Measurements from ENCODE around the gene RPS16. TPM values are rescaled to one million over a fixed set of nuclear protein-coding genes. Genes with fewer than 3 reads are reported as not detected.
A peak's percentile ranks its signal among the peaks of the same experiment; 100 is the strongest.

Gene RPS16
- total and polyA plus RNA-seq, 2 of the 13 experiments (the other 11 are each of a cell fraction or from before 2014, with no cell fraction given): 488 to 2,583 TPM

DNA sequence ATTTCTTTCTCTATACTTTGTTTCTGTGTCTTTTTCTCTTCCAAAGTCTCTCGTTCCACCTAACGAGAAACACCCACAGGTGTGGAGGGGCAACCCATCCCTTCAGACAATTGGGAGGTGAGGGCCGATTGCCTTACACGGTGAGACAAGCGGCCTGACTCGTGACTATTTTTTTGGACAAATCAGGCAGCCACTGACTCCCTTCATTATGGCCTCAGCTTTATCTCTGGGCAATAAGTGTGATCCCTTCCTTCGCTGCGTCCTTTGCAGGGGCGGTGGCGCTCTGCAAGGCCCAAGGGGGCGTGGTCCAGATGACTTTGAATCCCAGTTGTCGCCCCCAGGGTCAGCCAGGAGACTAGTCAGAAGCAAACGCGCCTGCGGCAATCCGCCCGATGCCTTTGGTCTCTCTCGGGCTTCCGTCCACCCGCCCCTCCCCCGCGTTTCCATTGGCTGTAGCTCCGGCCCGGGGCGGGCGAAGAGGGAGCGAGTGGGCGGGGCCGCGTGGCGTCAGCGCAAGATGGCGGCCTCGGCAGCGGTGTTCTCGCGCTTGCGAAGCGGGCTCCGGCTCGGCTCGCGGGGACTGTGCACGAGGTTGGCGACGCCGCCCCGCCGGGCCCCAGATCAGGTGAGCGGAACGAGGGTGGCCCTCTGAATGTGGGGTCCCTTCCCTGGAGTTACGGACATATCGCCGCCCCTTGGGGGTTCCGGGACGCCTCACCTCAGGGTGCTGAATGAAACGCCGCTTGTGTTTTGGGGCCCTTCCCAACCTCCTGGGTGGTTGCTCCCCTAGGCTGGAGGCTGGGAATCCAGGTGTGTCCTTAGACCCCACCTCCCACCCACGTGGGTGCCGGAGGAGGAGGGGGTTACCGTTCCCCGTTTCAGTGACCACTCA, 44.8 kb upstream of the RPS16 start, which contains the start of gene TIMM50 (continued):
- TF ChIP-seq SOX5 (CRISPR knock-in tag; IDR thresholded peaks at IDR 0.05; ENCODE audit: borderline replicate concordance): peak; percentile 49; the same call in 1 of the 2 replicates
- TF ChIP-seq, protein P1, sequence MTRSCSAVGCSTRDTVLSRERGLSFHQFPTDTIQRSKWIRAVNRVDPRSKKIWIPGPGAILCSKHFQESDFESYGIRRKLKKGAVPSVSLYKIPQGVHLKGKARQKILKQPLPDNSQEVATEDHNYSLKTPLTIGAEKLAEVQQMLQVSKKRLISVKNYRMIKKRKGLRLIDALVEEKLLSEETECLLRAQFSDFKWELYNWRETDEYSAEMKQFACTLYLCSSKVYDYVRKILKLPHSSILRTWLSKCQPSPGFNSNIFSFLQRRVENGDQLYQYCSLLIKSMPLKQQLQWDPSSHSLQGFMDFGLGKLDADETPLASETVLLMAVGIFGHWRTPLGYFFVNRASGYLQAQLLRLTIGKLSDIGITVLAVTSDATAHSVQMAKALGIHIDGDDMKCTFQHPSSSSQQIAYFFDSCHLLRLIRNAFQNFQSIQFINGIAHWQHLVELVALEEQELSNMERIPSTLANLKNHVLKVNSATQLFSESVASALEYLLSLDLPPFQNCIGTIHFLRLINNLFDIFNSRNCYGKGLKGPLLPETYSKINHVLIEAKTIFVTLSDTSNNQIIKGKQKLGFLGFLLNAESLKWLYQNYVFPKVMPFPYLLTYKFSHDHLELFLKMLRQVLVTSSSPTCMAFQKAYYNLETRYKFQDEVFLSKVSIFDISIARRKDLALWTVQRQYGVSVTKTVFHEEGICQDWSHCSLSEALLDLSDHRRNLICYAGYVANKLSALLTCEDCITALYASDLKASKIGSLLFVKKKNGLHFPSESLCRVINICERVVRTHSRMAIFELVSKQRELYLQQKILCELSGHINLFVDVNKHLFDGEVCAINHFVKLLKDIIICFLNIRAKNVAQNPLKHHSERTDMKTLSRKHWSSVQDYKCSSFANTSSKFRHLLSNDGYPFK (CRISPR knock-in tag; IDR thresholded peaks at IDR 0.05; ENCODE audit: borderline replicate concordance): peak; percentile 83
- TF ChIP-seq SRY (CRISPR knock-in tag; IDR thresholded peaks at IDR 0.05): peak; percentile 93; the same call in 1 of the 2 replicates
- TF ChIP-seq ZEB1 (IDR thresholded peaks at IDR 0.05; ENCODE audit: insufficient replicate concordance, low read depth): peak; percentile 42
- TF ChIP-seq, protein P2, sequence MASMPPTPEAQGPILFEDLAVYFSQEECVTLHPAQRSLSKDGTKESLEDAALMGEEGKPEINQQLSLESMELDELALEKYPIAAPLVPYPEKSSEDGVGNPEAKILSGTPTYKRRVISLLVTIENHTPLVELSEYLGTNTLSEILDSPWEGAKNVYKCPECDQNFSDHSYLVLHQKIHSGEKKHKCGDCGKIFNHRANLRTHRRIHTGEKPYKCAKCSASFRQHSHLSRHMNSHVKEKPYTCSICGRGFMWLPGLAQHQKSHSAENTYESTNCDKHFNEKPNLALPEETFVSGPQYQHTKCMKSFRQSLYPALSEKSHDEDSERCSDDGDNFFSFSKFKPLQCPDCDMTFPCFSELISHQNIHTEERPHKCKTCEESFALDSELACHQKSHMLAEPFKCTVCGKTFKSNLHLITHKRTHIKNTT (CRISPR knock-in tag; IDR thresholded peaks at IDR 0.05): no peak
- TF ChIP-seq, protein P3, sequence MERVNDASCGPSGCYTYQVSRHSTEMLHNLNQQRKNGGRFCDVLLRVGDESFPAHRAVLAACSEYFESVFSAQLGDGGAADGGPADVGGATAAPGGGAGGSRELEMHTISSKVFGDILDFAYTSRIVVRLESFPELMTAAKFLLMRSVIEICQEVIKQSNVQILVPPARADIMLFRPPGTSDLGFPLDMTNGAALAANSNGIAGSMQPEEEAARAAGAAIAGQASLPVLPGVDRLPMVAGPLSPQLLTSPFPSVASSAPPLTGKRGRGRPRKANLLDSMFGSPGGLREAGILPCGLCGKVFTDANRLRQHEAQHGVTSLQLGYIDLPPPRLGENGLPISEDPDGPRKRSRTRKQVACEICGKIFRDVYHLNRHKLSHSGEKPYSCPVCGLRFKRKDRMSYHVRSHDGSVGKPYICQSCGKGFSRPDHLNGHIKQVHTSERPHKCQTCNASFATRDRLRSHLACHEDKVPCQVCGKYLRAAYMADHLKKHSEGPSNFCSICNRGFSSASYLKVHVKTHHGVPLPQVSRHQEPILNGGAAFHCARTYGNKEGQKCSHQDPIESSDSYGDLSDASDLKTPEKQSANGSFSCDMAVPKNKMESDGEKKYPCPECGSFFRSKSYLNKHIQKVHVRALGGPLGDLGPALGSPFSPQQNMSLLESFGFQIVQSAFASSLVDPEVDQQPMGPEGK (CRISPR knock-in tag; IDR thresholded peaks at IDR 0.05): peak; percentile 86
- TF ChIP-seq ZMYM3 (CRISPR knock-in tag; IDR thresholded peaks at IDR 0.05): peak; percentile 45; the same call in 1 of the 2 replicates
- TF ChIP-seq ZNF12 (CRISPR knock-in tag; IDR thresholded peaks at IDR 0.05): peak; percentile 45; the same call in 1 of the 2 replicates
- peak; percentile 54; the same call in 1 of the 2 replicates for TF ChIP-seq PAXIP1 (CRISPR knock-in tag; conservative IDR thresholded peaks at IDR 0.05)
- peak; percentile 88 for TF ChIP-seq SAP130 (CRISPR knock-in tag; IDR thresholded peaks at IDR 0.05; ENCODE audit: low read depth)
- no peak for TF ChIP-seq MBNL3 (CRISPR knock-in tag; conservative IDR thresholded peaks at IDR 0.05)
- TF ChIP-seq, protein P4, sequence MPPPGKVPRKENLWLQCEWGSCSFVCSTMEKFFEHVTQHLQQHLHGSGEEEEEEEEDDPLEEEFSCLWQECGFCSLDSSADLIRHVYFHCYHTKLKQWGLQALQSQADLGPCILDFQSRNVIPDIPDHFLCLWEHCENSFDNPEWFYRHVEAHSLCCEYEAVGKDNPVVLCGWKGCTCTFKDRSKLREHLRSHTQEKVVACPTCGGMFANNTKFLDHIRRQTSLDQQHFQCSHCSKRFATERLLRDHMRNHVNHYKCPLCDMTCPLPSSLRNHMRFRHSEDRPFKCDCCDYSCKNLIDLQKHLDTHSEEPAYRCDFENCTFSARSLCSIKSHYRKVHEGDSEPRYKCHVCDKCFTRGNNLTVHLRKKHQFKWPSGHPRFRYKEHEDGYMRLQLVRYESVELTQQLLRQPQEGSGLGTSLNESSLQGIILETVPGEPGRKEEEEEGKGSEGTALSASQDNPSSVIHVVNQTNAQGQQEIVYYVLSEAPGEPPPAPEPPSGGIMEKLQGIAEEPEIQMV (CRISPR knock-in tag; IDR thresholded peaks at IDR 0.05; ENCODE audit: low read depth): 0 out of 2 replicates have a peak, but pooled peaks have one; percentile 53
- no peak for TF ChIP-seq SMAD9 (CRISPR knock-in tag; IDR thresholded peaks at IDR 0.05)
- TF ChIP-seq ZNF414 (CRISPR knock-in tag; IDR thresholded peaks at IDR 0.05): peak; percentile 76; the same call in 1 of the 2 replicates
- TF ChIP-seq SNAPC2 (CRISPR knock-in tag; IDR thresholded peaks at IDR 0.05): peak; percentile 88; the same call in 1 of the 2 replicates
- TF ChIP-seq TMF1 (CRISPR knock-in tag; IDR thresholded peaks at IDR 0.05; ENCODE audit: low read depth): peak; percentile 80; the same call in 1 of the 2 replicates

All from HepG2 (cell line).